HG03060 (cell line): Measurements from ENCODE around the gene SLC1A1.
"Not testable (repeated sequence)": the region's sequence is repeated elsewhere in the genome, so short reads cannot be mapped to it uniquely, and the experiment has no call there.

Experiments
- ATAC-seq: cut with Tn5 transposase; IDR thresholded peaks from one replicate; pipeline ENCODE4 v1.9.1; 2021; ENCODE audit warnings: low read depth, moderate number of reproducible peaks; ENCODE audit not compliant: unreplicated experiment

The SLC1A1 gene

GRCh38 chr9:4538621-4539020 is 48.4 kb downstream of the SLC1A1 start:
- ATAC-seq = no peak

GRCh38 chr9:4540425-4540824 is 50.2 kb downstream of the SLC1A1 start:
- ATAC-seq = no peak

GRCh38 chr9:4541281-4541680 is 51.0 kb downstream of the SLC1A1 start:
- ATAC-seq = no peak

GRCh38 chr9:4541856-4542255 is 51.6 kb downstream of the SLC1A1 start:
- no peak for ATAC-seq

DNA sequence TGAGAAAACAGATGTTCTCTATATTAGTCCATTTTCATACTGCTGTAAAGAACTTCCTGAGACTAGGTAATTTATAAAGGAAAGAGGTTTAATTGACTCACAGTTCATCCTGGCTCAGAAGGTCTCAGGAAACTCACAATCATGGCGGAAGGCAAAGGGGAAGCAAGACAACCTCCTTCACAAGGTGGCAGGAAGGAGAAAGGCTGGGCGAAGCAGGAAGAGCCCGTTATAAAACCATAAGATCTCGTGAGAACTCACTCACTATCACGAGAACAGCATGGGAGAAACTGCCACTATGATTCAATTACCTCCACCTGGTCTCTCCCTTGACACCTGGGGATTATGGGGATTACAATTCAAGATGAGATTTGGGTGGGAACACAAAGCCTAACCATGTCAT is 54.4 kb downstream of the SLC1A1 start:
- ATAC-seq = not testable (repeated sequence)

GRCh38 chr9:4547016-4547415 is 56.7 kb downstream of the SLC1A1 start:
- no peak for ATAC-seq

DNA sequence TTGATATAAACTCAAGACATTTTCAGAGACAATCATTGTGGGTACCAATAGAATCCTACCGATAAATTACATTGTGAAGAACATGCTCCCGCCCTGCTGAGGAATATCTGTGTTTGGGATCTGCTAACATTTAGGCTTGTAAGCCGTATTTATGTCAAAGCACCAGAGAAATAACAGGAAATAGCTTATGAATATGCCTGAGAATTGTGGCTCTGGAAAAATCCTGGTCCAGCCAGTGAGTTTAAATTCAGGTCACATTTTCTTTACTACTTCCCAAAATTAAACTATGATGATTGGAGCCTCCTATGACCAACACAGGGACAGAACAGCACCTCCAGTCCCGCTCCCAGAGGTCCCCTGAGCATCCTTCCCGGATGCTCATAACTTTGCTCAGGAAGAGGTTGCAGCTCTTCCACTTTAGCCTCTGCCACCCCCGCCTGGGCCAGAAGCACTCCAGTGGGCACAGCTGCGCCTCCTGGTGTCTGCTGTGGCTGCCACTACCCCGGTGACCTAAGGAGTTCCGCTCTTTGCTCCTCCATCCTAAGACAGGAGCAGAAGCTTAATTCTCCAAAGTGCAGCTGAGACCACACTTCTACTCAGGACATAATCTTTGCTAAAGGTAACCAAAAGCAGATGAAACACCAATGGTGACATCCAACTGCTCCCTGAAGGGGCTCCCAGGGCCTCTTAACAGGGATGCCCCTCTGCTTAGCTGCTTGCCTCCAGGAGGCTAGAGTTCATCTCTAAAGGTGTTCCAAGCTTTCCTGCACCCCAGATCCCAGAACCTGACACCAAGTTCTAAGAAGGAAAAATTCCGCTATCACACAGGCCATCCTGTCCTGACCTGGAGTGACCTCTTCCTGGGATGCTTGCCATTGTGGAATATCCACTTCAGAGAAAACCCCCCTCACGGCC is 58.8 kb downstream of the SLC1A1 start:
- no peak for ATAC-seq

- no peak for ATAC-seq
Observed at GRCh38 chr9:4549751-4550295, 59.6 kb downstream of the SLC1A1 start.

GRCh38 chr9:4550777-4551484 is 60.7 kb downstream of the SLC1A1 start:
- ATAC-seq = no peak

DNA sequence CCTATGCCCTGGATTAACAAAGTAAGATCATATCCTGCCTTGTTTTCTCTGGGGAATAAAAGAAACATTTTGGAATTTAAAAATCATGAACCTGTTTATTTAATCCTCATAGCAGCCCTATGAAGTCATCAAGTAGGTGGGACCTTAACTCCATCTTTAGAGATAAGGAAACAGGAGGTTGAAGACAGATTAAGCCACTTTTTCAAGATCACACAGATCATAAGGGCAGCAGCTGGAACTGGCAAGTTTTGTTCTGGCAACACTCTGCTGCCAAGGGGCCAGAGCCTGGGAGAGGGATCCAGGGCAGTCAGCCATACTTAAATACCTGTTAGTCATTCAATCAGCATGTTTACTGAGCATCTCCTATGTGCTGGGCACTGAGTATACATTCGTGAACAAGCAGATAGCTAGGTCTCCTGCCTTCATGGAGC is 63.7 kb downstream of the SLC1A1 start:
- ATAC-seq = no peak

DNA sequence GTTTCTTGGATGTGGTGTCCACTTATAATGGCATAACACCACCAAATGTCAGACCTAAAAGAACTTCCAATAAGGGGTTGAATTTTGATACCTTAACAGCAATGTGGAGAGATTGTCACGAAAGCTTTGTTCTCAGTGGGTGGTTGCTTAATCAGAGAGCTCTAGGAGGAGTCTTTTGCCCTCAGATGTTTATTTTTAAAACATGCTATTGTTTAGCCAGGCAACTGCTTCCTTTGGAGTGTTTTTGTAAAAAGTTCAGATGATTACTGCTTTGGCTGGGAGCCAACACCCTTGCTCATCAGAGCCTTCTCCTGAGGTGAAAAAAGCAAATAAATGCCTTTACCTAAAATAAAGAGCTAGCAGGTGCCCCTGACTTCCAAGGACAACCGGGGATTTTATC is 65.0 kb downstream of the SLC1A1 start:
- ATAC-seq = no peak

GRCh38 chr9:4558371-4558998 is 68.2 kb downstream of the SLC1A1 start:
- ATAC-seq = no peak

DNA sequence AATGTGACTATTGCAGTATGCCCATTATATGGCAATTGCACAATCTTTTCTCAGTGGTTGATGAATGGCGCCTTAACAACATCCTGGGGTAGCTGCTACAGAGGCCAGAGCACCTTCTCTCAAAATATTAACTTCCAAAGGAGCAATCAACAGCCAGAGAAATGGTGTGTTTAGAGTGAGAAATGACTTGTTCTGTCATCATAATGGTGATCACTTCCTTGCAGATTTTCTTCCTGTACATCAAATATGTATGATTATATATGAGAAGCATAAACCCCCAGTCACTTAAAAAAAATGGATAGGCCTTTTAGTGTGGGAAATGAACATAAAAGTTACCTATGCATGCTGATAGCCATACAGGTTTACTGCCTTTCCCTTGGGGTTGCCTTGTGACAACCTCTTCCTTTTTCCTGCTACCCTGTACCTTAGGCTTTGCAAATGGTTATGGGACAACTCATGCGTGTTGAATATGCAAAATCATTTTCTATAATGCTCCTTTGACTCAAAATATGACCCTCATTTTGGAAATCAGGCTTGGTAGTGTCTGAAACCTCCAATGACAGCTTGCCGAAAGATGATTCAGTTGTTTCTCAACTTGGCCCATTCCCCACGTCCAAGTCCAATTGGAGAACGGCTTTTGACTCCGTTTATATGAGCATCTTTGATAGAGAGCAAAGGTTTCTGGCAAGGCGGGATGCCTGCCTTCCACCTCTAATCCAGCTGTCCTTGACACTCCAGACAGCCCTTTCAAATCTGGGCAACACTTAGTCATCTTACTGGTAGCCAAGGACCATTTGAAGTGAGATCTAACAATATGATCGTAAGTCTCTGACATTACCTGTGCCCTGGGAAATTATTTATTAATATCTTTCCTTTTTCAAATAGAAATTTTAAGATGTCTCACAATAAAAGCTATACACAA is 69.3 kb downstream of the SLC1A1 start:
- ATAC-seq = peak; percentile 73

DNA sequence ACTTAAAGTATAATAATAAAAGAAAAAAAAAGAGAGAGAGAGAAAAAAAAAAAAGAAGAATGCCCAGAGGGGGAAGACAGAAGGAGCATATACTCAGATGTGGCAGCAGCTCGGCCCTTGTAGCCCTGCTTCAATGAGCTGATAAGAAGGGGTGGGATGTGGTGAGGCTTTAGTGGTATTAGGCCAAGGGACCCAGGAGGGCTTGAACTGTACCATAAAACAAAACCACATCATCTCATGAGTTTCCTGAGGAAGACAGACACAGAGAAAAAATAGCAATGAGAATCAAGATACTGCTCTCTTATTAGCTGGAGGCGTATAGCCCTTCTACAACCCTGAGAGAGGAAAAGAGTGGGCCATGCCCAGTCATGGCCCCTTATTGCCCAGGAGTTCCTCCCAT is 72.8 kb downstream of the SLC1A1 start:
- ATAC-seq = no peak

- ATAC-seq = no peak
Observed at GRCh38 chr9:4566806-4567205, 76.5 kb downstream of the SLC1A1 start.

DNA sequence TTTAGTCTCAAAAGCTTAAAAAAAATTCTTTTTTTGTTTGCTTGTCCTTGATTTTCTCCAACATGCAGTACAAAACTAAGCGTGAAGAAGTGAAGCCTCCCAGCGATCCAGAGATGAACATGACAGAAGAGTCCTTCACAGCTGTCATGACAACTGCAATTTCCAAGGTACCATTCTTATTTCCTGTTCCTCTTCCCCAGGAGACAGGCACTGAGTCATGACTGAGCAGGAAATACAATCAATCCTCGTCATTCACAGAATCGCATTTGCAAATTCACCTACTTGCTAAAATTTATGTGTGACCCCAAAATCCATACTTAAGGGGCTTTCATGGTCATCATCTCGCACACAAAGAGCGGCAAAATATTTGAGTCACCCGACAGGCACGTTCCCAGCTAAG is 77.3 kb downstream of the SLC1A1 start:
- ATAC-seq = no peak

DNA sequence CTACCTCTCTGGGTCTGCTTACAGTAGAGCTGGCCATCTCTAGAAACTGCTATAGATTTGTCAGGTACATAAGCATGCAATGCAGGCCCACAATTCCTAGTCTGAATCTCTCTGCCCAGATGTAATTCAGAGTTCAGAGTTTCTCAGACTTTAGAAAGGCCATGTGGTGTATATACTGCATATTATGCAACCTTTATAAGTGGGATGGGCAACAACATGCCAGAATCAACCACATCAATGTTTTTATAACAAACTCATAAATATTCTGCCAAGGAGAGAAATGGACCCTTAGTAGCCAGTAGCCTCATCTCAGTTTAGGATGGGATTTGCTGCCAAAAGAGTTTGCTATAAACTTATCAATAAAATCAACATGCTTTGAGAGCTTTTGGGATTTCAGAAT is 78.8 kb downstream of the SLC1A1 start:
- no peak for ATAC-seq

GRCh38 chr9:4572184-4572826 is 82.0 kb downstream of the SLC1A1 start:
- ATAC-seq = no peak

GRCh38 chr9:4573176-4573575 is 82.9 kb downstream of the SLC1A1 start:
- no peak for ATAC-seq
